Keratinocyte (primary cell): ENCODE data around the gene SLC4A2. TPM values are rescaled to one million over a fixed set of nuclear protein-coding genes. Genes with fewer than 3 reads are reported as not detected.
A peak's percentile ranks its signal among the peaks of the same experiment; 100 is the strongest.

Experiments used
- DNase-seq: peaks from one replicate; pipeline ENCODE4 v3.0.0-alpha.2; 2011; ENCODE audit warnings: low read depth, missing footprints, low spot score
- FAIRE-seq: peaks from 2 replicates; lab custom pipeline; 2011; peaks lifted over from hg19 to GRCh38; lab: Jason Lieb, UNC
- H2AFZ ChIP-seq: 2 replicates; pipeline ENCODE4 v1.6.0; 2012; ENCODE audit warnings: low read length, control low read depth, inconsistent platforms; ENCODE audit not compliant: control insufficient read depth
- H3K27ac ChIP-seq: 2 replicates; pipeline ENCODE4 v1.5.1; 2011; ENCODE audit warnings: low read length; ENCODE audit not compliant: control insufficient read depth, insufficient read depth
- H3K27me3 ChIP-seq: 3 replicates; pipeline ENCODE4 v1.6.0; 2011; ENCODE audit warnings: low read length; ENCODE audit not compliant: control insufficient read depth, insufficient read depth; ENCODE audit errors: extremely low read depth
- H3K36me3 ChIP-seq, 2 experiments: 2 replicates in 1 of 2; 3 replicates in 1 of 2; pipeline ENCODE4 v1.5.1; 2011; ENCODE audit warnings: low read length in 2 of 2, mild to moderate bottlenecking in 1 of 2; ENCODE audit not compliant: control insufficient read depth in 2 of 2, insufficient read depth in 2 of 2; ENCODE audit errors: extremely low read depth in 1 of 2
- H3K4me1 ChIP-seq: 3 replicates; pipeline ENCODE4 v1.5.1; 2011; ENCODE audit warnings: low read length; ENCODE audit not compliant: control insufficient read depth, insufficient read depth; ENCODE audit errors: extremely low read depth
- H3K4me2 ChIP-seq: 3 replicates; pipeline ENCODE4 v1.6.0; 2011; ENCODE audit warnings: low read depth, low read length; ENCODE audit not compliant: control insufficient read depth, insufficient read depth; ENCODE audit errors: extremely low read depth
- H3K4me3 ChIP-seq, 3 experiments: fragments of 200-600 bp in 1 of 3; sonication (generic) in 1 of 3; 2 replicates in 2 of 3; 3 replicates in 1 of 3; pipeline ENCODE4 v1.5.1; 2011 to 2016; ENCODE audit warnings: low read length in 3 of 3, mild to moderate bottlenecking in 3 of 3, control low read depth in 2 of 3, inconsistent platforms in 1 of 3, low read depth in 1 of 3, mixed read lengths in 1 of 3, mixed run types in 1 of 3, moderate library complexity in 1 of 3; ENCODE audit not compliant: control insufficient read depth in 2 of 3, insufficient read depth in 2 of 3; ENCODE audit errors: extremely low read depth in 1 of 3
- H3K79me2 ChIP-seq: 2 replicates; pipeline ENCODE4 v1.6.0; 2012; ENCODE audit warnings: low read length; ENCODE audit not compliant: control insufficient read depth, insufficient read depth
- H3K9ac ChIP-seq: 3 replicates; pipeline ENCODE4 v1.6.0; 2011; ENCODE audit warnings: low read length; ENCODE audit not compliant: control insufficient read depth, insufficient read depth; ENCODE audit errors: extremely low read depth
- H3K9me1 ChIP-seq: 3 replicates; pipeline ENCODE4 v1.6.0; 2011; ENCODE audit warnings: low read length; ENCODE audit not compliant: control insufficient read depth, insufficient read depth; ENCODE audit errors: extremely low read depth
- H3K9me3 ChIP-seq: 2 replicates; pipeline ENCODE4 v1.5.1; 2012; ENCODE audit warnings: low read depth, low read length; ENCODE audit not compliant: control insufficient read depth
- H4K20me1 ChIP-seq: 3 replicates; pipeline ENCODE4 v1.6.0; 2011; ENCODE audit warnings: low read length; ENCODE audit not compliant: control insufficient read depth, insufficient read depth; ENCODE audit errors: extremely low read depth
- EZH2 ChIP-seq: IDR thresholded peaks from one replicate; pipeline ENCODE4 v1.6.1; 2012; ENCODE audit warnings: inconsistent platforms, mild to moderate bottlenecking, low read length, moderate library complexity
- dilution Hi-C: fragments of 300-500 bp; cut with MboI; formaldehyde crosslinking; loops from one replicate; pipeline ENCODE4 v1.7.0; 2020; ENCODE audit warnings: low sequenced_read_pairs; ENCODE audit not compliant: extremely low pct_ligation_motif_present
- polyA plus RNA-seq, 5 experiments: library from polyadenylated mRNA; depleted of rRNA in 3 of 5; stranded (reverse) in 3 of 5; stranded (forward) in 1 of 5; unstranded in 1 of 5; fragments of >200 nt; gene quantifications; 1 replicate in 1 of 5; 2 replicates in 3 of 5; 3 replicates in 1 of 5; pipeline versions ENCODE4 v1.2.1 to v1.2.3, GENCODE V29; 2011 to 2012; ENCODE audit warnings: missing spikeins in 2 of 5, low read depth in 1 of 5, low replicate concordance in 1 of 5
- TF ChIP-seq, protein P1 (sequence below), 3 experiments: IDR thresholded peaks in 1 of 3; conservative IDR thresholded peaks in 1 of 3; optimal IDR thresholded peaks in 1 of 3; 2 replicates in 2 of 3; 3 replicates in 1 of 3; pipeline versions ENCODE3 to v1.5.1; 2011; ENCODE audit warnings: low read length in 3 of 3, mild to moderate bottlenecking in 3 of 3, moderate library complexity in 2 of 3, control low read depth in 1 of 3, inconsistent platforms in 1 of 3; ENCODE audit not compliant: insufficient read depth in 2 of 3; ENCODE audit errors: extremely low read depth in 1 of 3

Gene SLC4A2
- polyA plus RNA-seq, 1 donor (not counting 4 experiments of a cell fraction or from before 2014, with no cell fraction given) = 33.8 TPM

DNA sequence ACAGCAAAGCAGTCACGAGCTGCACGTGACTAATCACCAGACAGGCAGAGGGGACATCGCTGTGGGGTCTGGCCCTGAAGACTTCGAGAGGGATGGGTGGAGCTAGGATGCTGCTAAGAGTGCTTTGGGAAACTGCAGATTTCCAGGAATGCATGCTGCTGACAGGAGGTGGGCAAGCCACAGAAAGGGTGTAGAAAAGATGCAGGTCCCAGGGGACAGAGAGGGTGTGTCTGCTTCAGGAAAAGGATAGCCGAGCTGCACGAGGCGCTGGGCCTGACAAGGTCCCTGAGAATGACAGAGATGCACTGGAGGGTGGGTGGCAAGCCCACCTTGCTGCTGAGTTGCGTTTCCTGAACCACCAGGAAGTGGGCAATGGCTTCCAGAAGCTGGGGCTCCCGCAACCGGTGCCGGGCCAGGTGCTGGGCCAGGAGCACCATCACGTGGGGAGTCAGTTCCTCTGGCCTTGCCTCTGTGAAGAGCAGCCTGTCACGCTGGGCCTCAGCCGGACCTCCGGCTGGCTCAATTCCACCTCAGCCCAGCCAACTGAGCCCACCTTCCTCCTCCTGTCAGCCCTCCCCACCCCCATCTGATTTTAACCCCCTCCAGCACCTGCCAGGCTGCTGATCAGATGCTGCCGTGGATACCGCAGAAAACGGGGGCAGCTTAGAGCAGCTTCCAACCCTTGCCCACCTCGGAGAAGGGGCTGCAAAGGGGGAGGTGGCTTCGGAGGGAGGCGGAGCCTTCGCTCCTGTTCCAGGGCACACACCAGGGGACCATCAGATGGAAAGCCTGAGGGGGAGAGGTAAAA is 19.0 kb downstream of the SLC4A2 start:
- Histone ChIP-seq H3K4me2 (no peak overlapping the region), H3K4me1 (peaks cover 22% of the 10 kb centered on the region), H3K9me3 (no peaks in the 10 kb centered on the region), H3K27ac (no peak overlapping the region), H3K9me1 (no peaks in the 10 kb centered on the region), H3K79me2 (peaks cover 28% of the 10 kb centered on the region), H3K4me3 (no peak overlapping the region), H4K20me1 (peaks cover 2% of the 10 kb centered on the region), H2AFZ (no peak overlapping the region), H3K27me3 (no peaks in the 10 kb centered on the region), H3K36me3 (peaks cover 23 to 26% of the 10 kb centered on the region in 2 experiments), H3K9ac (no peak overlapping the region)
- FAIRE-seq (no peak), DNase-seq (no peak)
- dilution Hi-C loops = no loop called here
- TF ChIP-seq, protein P1, sequence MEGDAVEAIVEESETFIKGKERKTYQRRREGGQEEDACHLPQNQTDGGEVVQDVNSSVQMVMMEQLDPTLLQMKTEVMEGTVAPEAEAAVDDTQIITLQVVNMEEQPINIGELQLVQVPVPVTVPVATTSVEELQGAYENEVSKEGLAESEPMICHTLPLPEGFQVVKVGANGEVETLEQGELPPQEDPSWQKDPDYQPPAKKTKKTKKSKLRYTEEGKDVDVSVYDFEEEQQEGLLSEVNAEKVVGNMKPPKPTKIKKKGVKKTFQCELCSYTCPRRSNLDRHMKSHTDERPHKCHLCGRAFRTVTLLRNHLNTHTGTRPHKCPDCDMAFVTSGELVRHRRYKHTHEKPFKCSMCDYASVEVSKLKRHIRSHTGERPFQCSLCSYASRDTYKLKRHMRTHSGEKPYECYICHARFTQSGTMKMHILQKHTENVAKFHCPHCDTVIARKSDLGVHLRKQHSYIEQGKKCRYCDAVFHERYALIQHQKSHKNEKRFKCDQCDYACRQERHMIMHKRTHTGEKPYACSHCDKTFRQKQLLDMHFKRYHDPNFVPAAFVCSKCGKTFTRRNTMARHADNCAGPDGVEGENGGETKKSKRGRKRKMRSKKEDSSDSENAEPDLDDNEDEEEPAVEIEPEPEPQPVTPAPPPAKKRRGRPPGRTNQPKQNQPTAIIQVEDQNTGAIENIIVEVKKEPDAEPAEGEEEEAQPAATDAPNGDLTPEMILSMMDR (optimal IDR thresholded peaks at IDR 0.05 in 1 of 3, IDR thresholded peaks at IDR 0.05 in 1 of 3, conservative IDR thresholded peaks at IDR 0.05 in 1 of 3; ENCODE audit: extremely low read depth in 1 of 3, insufficient read depth in 2 of 3, low read length in 3 of 3) = no peak

DNA sequence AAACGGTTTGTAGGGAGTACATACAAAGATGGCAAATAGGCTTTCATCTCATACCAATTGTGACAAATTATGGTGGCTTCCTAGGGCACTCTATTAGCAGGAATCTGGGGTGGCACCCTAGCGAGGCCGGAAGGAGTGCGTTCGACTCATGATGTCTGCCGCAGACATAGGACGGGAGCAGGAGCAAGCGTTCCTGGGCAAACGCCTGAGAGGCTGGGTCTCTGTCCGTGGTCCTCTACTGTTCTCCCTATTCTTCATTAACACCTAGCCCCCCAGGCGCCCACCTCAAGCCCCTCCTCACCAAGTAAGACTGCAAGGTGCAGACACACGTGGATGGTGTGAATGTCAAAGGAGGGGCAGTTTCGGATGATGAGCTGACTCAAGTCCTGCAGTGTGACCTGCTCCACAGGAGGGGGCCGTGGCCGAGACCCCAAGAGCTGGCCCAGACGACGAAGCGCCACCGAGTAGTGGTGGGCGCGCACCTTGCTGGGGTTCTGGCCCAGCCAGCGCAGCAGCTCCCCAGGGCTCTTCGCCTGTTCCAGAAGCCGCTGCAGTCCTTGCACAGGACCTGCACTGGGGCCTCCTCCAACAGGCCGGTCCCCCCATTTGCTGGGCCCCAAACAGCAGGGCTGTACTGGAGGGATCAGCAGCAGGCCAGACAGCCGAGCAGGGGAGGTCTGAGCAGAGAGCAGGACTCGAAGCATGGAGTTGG is 20.0 kb downstream of the SLC4A2 start:
- peaks cover 15 to 19% of the 10 kb centered on the region in 2 experiments for H3K36me3 ChIP-seq
- H3K9me3 ChIP-seq = no peaks in the 10 kb centered on the region
- no peaks in the 10 kb centered on the region for H3K9me1 ChIP-seq
- FAIRE-seq (no peak), DNase-seq (no peak)
- H3K9ac ChIP-seq = peak overlapping the region; percentile 79
- no peak overlapping the region for H3K27ac ChIP-seq
- peaks cover 2% of the 10 kb centered on the region for H4K20me1 ChIP-seq
- H3K4me2 ChIP-seq = peak overlapping the region; percentile 97
- H2AFZ ChIP-seq = no peak overlapping the region
- H3K4me1 ChIP-seq = peaks cover 26% of the 10 kb centered on the region
- dilution Hi-C loops = no loop called here
- no peak for TF ChIP-seq EZH2
- TF ChIP-seq, protein P1 (optimal IDR thresholded peaks at IDR 0.05 in 1 of 3, IDR thresholded peaks at IDR 0.05 in 1 of 3, conservative IDR thresholded peaks at IDR 0.05 in 1 of 3; ENCODE audit: extremely low read depth in 1 of 3, insufficient read depth in 2 of 3, low read length in 3 of 3) = no peak
- no peaks in the 10 kb centered on the region for H3K27me3 ChIP-seq
- H3K4me3 ChIP-seq = peak overlapping the region; percentile 68 to 92 (median 79)
- H3K79me2 ChIP-seq = peaks cover 28% of the 10 kb centered on the region
